Stimulated activated CD8-positive, alpha-beta memory T cell treated with anti-CD3 and anti-CD28 coated beads, Interleukin-4, amount 100 ng/mL, for 1 hour (primary cell): Measurements from ENCODE around the gene APEH.

Experiments
- DNase-seq, 2 donors: peaks; one replicate each; pipeline ENCODE4 v3.0.0-alpha.2; 2020; ENCODE audit warnings: low read depth in 2 of 2, low spot score in 1 of 2

APEH gene

DNA sequence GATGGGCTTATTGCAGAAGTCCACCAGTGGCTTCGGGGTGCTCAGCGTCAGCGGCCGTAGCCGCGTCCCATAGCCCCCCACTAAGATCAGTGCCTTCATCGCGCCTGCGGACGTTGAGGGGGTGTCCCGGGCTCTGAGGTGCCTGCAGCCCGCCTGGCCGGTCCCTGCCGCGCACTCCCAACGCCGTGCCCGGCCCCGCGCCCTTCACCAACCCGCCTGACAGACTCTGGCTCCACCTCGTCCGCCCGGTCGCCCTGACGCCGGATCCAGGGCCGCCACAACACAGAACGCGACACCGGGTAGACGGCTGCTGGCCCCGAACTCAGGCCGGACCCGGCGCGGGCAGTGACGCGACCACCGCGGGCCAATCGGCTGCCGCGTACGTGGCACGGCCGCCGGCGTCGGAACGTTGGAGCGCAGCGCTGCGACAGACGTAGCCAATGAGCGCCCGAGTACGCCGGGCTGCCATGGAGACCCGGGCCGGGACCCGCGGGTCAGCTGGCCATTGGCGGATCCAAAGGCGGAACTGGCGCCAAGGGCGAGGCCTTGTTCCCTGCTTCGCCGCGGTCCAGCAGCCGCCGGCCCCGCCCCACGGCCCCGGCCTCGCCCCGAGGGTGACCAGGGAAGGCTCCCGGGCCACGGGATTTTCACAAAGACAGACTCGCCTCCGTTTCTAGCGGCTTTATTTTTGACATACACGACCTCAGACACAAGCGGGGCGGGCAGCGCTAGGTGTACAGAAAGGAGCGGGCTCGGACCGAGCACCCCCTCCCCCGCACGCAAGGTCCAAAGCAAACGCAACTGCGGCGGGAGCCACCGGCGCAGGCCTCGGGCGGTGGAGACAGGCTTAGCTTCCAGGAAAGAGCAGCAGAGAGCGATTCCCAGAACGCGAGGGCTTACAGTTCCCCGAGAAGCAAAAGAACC, 49.7 kb downstream of the APEH start, which contains the start of gene GMPPB:
Gene GMPPB (minus strand): TSS at position 324 of the 924 bp plus-strand sequence. CDS start 225 bp downstream, at position 99.
- DNase-seq = peak; percentile 75 to 87

GRCh38 chr3:49724586-49724985, 50.4 kb downstream of the APEH start:
- no peak for DNase-seq

- no peak for DNase-seq
Observed at GRCh38 chr3:49725906-49726681, 51.9 kb downstream of the APEH start.

- no peak for DNase-seq
Observed at GRCh38 chr3:49727154-49727923, 53.2 kb downstream of the APEH start.

GRCh38 chr3:49727924-49728361, 53.8 kb downstream of the APEH start:
- no peak for DNase-seq

DNA sequence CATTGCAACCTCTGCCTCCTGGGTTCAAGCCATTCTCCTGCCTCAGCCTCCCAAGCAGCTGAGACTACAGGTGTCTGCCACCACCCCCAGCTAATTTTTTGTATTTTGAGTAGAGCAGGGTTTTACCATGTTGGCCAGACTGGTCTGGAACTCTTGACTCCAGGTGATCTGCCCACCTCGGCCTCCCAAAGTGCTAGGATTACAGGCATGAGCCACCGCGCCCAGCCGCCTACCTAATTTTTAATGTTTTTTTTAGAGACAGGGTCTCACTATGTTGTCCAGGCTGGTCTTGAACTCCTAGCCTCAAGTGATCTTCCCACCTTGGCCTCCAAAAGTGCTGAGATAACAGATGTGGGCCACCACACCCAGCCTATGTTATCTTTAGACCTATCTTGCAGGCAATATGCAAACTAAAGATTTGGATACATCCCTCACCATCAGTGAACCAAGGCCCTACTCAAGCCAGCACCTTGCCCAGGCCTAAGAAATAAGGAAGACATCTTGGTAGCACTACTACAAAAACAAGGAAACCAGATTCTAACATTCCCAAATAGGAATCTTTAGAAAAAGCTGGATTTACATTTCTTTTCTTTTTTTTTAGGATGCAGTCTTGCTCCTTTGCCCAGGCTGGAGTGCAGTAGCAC, 55.9 kb downstream of the APEH start:
- no peak for DNase-seq

- DNase-seq = no peak
Observed at GRCh38 chr3:49732597-49732996, 58.4 kb downstream of the APEH start.

DNA sequence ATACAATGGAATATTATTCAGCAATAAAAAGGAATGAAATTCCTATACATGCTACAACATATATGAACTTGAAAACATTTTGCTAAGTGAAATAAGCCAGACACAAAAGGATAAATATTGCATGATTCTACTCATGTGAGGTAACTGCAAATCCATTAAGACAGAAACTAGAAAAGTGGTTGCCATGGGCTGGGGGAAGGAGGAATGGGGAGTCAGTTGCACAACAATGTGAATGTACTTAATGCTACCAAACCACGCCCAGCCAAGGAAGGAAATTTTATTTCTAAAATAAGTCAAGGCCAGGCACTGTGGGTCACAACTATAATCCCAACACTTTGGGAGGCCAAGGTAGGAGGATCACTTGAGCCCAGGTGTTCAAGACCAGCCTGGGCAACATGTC, 59.4 kb downstream of the APEH start:
- DNase-seq = no peak
